ENCODE data around the gene ZNF709. TPM values are rescaled to one million over a fixed set of nuclear protein-coding genes. Genes with fewer than 3 reads are reported as not detected.
"Not testable (repeated sequence)": the region's sequence is repeated elsewhere in the genome, so short reads cannot be mapped to it uniquely, and the experiment has no call there.

Gene ZNF709
- total RNA-seq, 3 donors from 2014 or later = 0.58 to 1.4 (median 0.87) TPM

DNA sequence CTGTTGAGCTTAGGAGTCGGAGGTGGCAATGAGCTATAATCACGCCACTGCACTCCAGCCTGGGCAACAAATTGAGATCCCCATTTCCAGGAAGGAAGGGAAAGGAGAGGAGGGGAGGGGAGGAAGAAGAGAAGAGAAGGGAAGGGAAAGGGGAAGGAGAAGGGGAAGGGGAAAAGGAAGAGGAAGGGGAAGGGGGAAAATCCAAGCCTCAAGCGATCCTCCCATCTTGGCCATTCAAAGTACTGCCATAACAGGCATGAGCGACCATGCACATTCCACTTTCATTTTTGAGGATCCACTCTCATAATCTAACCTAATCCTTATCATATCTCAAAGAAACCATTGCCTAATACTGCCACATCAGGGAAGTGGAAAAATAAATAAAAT is 58.7 kb downstream of the ZNF709 start:
- Mint-ChIP-seq H3K9me3 (peaks cover 33% of the 10 kb centered on the region), H3K27me3 (ENCODE audit: low read depth) (no peaks in the 10 kb centered on the region), H3K4me3 (no peak overlapping the region), H3K36me3 (ENCODE audit: insufficient read depth) (peaks cover 27% of the 10 kb centered on the region), H3K4me1 (ENCODE audit: low read depth) (no peaks in the 10 kb centered on the region)
- ATAC-seq (no peak), DNase-seq (no peak)

DNA sequence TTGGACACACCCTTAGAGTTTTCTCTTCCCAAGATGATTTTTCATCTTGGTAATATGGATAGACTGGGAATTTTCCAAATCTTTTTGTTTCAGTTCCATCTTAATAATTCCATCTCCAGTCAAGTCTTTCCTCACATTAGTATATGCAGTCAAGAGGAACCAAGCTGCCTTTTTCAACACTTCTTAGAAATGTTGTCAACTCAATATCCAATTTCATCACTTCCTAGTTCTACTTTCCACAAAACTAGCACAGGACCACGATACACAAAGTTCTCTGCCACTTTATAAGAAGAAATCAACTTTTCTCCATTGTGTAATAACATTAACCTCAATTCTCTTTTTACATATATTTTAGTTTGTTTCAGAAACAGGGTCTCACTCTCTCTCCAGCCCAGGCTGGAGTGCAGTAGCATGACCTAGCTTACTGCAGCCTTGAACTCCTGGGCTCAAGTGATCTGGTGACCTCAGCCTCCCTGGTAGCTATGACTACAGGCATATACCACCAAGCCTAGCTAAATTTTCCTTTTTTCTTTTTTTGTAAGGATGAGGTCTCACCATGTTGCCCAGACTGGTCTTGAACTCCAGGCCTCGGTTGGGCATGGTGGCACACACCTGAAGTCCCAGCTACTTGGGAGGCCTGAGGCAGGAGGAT is 59.3 kb downstream of the ZNF709 start:
- no peaks in the 10 kb centered on the region for H3K27me3 Mint-ChIP-seq (ENCODE audit: low read depth)
- H3K9me3 Mint-ChIP-seq = peaks cover 28% of the 10 kb centered on the region
- peaks cover 22% of the 10 kb centered on the region for H3K36me3 Mint-ChIP-seq (ENCODE audit: insufficient read depth)
- DNase-seq = no peak
- ATAC-seq = no peak
- no peaks in the 10 kb centered on the region for H3K4me1 Mint-ChIP-seq (ENCODE audit: low read depth)
- H3K4me3 Mint-ChIP-seq = no peak overlapping the region

DNA sequence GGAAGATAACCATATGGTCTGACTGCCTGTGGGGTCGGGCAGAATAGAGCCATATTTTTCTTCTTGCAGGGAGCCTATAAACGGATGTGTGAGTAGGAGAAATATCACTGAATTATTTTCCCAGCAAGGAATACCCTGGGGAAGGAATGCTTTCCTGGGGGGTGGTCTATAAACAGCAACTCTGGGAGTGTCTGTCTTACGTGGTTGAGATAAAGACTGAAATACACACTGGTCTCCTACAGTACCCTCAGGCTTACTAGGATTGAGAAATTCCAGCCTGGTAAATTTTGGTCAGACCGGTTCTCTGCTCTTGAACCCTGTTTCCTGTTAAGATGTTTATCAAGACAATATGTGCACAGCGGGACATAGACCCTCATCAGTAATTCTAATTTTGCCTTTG is 67.3 kb downstream of the ZNF709 start:
- not testable (repeated sequence) for ATAC-seq; H3K36me3 Mint-ChIP-seq (ENCODE audit: insufficient read depth); H3K4me1 Mint-ChIP-seq (ENCODE audit: low read depth); H3K4me3 Mint-ChIP-seq; H3K27me3 Mint-ChIP-seq (ENCODE audit: low read depth); DNase-seq
- H3K9me3 Mint-ChIP-seq = peaks cover 15% of the 10 kb centered on the region

DNA sequence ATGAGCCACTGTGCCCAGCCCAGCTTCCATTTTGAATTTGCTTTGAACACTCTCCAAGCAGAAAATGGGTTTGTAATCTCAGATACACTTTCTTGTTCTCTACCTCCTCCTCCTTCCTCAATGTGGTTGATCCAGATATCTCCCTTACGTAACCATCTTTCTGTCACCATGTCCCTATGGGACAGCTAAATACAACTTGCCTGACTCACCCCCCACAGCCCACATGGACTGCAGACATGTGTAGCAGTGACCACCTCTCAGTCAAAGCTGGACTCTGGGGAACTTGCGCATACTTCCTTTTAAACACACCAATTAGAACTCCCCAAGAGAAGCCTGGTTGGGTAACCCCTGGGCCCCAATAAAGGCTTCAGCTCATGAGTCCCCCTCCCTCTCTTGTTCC is 72.7 kb downstream of the ZNF709 start:
- ATAC-seq = no peak

More for the DNA sequence above, 72.7 kb downstream of the ZNF709 start:
- no peaks in the 10 kb centered on the region for H3K36me3 Mint-ChIP-seq (ENCODE audit: insufficient read depth)
- H3K4me1 Mint-ChIP-seq (ENCODE audit: low read depth) = no peaks in the 10 kb centered on the region
- DNase-seq = no peak
- no peak overlapping the region for H3K4me3 Mint-ChIP-seq
- H3K9me3 Mint-ChIP-seq = peaks cover 12% of the 10 kb centered on the region
- H3K27me3 Mint-ChIP-seq (ENCODE audit: low read depth) = no peaks in the 10 kb centered on the region

Other genes with a start within 250 kb of the ZNF709 start
- 1 to 10 TPM; 4.9 to 7.1 (median 6.1) TPM for gene ZNF44, start 189.9 kb downstream of the ZNF709 start, total RNA-seq
- 1 to 10 TPM; 1.3 to 1.6 (median 1.4) TPM for gene ZNF563, start 151.2 kb downstream of the ZNF709 start, total RNA-seq
- gene ZNF442, start 119.1 kb downstream of the ZNF709 start, total RNA-seq = under 1 TPM; 0.29 to 0.81 (median 0.73) TPM
- 1 to 10 TPM; 1.9 to 2.1 (median 2.0) TPM for gene ZNF799, start 83.5 kb downstream of the ZNF709 start, total RNA-seq
- gene ZNF443, start 43.8 kb downstream of the ZNF709 start, total RNA-seq = 1 to 10 TPM; 2.2 to 2.4 (median 2.3) TPM
- 1 to 10 TPM; 2.6 to 5.1 (median 4.9) TPM for gene ZNF564, start 66.7 kb upstream of the ZNF709 start, total RNA-seq
- 1 to 10 TPM; 7.2 to 7.8 (median 7.5) TPM for gene ZNF490, start 126.0 kb upstream of the ZNF709 start, total RNA-seq
- gene ZNF791, start 126.1 kb upstream of the ZNF709 start, total RNA-seq = 10 to 100 TPM; 13.3 to 19.5 (median 13.8) TPM
- 100 to 1,000 TPM in 2 of 3 donors, 10 to 100 TPM in 1; 97.3 to 131 (median 127) TPM for gene MAN2B1, start 181.9 kb upstream of the ZNF709 start, total RNA-seq
- 10 to 100 TPM; 27.8 to 29.6 (median 28.3) TPM for gene WDR83, start 182.0 kb upstream of the ZNF709 start, total RNA-seq
- gene DHPS, start 197.1 kb upstream of the ZNF709 start, total RNA-seq = 100 to 1,000 TPM; 129 to 137 (median 132) TPM
- gene GNG14, start 203.2 kb upstream of the ZNF709 start, total RNA-seq = not detected
- gene FBXW9, start 211.8 kb upstream of the ZNF709 start, total RNA-seq = 1 to 10 TPM; 7.9 to 9.9 (median 9.4) TPM
- gene TNPO2, start 239.1 kb upstream of the ZNF709 start, total RNA-seq = 100 to 1,000 TPM; 223 to 236 (median 232) TPM
- gene TRIR, start 249.9 kb upstream of the ZNF709 start, total RNA-seq = 100 to 1,000 TPM; 223 to 251 (median 235) TPM

Measured in activated T-cell treated with anti-CD3 and anti-CD28 coated beads, Interleukin-2, amount 50 U/mL, for 4 hours (primary cell).